HG03558 (cell line): ENCODE results near the gene CD248.

Experiments
- ATAC-seq: cut with Tn5 transposase; IDR thresholded peaks from one replicate; pipeline ENCODE4 v1.9.1; 2021; ENCODE audit warnings: moderate number of reproducible peaks; ENCODE audit not compliant: unreplicated experiment; ENCODE audit errors: extremely low read depth

Gene CD248

DNA sequence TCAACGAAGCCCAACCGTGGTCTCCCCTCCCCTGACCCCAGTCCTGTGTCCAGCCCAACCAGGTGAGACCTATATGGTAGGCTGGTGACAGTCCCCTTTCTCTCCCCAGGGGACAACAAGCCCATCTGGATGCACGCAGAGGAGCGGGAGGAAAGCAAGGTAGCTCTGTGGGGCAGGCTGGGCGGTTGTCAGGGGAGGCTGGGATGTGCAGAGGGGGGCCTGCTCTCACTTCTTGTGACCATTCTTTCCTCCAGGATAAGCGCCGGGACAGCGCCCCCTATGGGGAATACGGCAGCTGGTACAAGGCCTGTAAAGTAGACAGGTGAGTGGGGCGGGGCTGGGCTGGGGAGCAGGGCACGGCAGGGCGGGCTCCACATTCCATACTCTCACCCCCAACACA is 51.9 kb downstream of the CD248 start:
- no peak for ATAC-seq
